Skeletal muscle tissue (tissue), 4 donors: ENCODE results near the gene ETFDH. TPM values are rescaled to one million over a fixed set of nuclear protein-coding genes. Genes with fewer than 3 reads are reported as not detected.
A peak's percentile ranks its signal among the peaks of the same experiment; 100 is the strongest.

Experiments
- H3K27ac ChIP-seq: one replicate; pipeline ENCODE4 v1.7.0; 2013; ENCODE audit warnings: mild to moderate bottlenecking, low read depth, low read length, inconsistent platforms
- H3K27me3 ChIP-seq, 3 donors: one replicate each; pipeline ENCODE4 v1.7.0; 2013; ENCODE audit warnings: low read length in 3 of 3; ENCODE audit not compliant: control insufficient read depth in 3 of 3, insufficient read depth in 3 of 3
- H3K36me3 ChIP-seq, 3 donors: one replicate each; pipeline ENCODE4 v1.7.0; 2013; ENCODE audit warnings: low read length in 3 of 3; ENCODE audit not compliant: control insufficient read depth in 3 of 3, insufficient read depth in 3 of 3
- H3K4me1 ChIP-seq, 3 donors: one replicate each; pipeline ENCODE4 v1.7.0; 2013; ENCODE audit warnings: low read length in 3 of 3, mild to moderate bottlenecking in 3 of 3; ENCODE audit not compliant: control insufficient read depth in 3 of 3, insufficient read depth in 3 of 3
- H3K4me3 ChIP-seq, 3 donors: one replicate each; pipeline ENCODE4 v1.7.0; 2013; ENCODE audit warnings: low read length in 3 of 3
- H3K9ac ChIP-seq, 3 donors: one replicate each; pipeline ENCODE4 v1.7.0; 2013; ENCODE audit warnings: low read length in 3 of 3, mild to moderate bottlenecking in 3 of 3, moderate library complexity in 2 of 3, low read depth in 1 of 3
- H3K9me3 ChIP-seq, 3 donors: one replicate each; pipeline ENCODE4 v1.7.0; 2013; ENCODE audit warnings: low read length in 3 of 3; ENCODE audit not compliant: control insufficient read depth in 3 of 3
- total RNA-seq: library from RNA; depleted of rRNA; stranded (reverse); fragments of >200 nt; gene quantifications from one replicate; pipeline ENCODE4 v1.2.3, GENCODE V29; 2014
- donor health status: Osteomylitis.

Gene ETFDH
- total RNA-seq, 1 donor from 2014 or later, result 23.0 TPM

- Histone ChIP-seq H3K4me1 (peaks cover 12 to 17% (median 13%) of the 10 kb centered on the region in 3 donors), H3K27ac (no peak overlapping the region), H3K9ac (peak overlapping the region in 1 of 3 donors; percentile 94), H3K9me3 (no peaks in the 10 kb centered on the region), H3K36me3 (peaks cover 5 to 37% (median 27%) of the 10 kb centered on the region in 3 donors), H3K4me3 (no peak overlapping the region), H3K27me3 (no peaks in the 10 kb centered on the region)
Measured at GRCh38 chr4:158721680-158722079, 49.6 kb downstream of the ETFDH start.

- peaks cover 5 to 31% (median 27%) of the 10 kb centered on the region in 3 donors for H3K36me3 ChIP-seq
- no peaks in the 10 kb centered on the region for H3K9me3 ChIP-seq
- H3K27ac ChIP-seq, result peak overlapping the region; percentile 90
- H3K9ac ChIP-seq, result peak overlapping the region; percentile 94 to 97 (median 94)
- peak overlapping the region; percentile 83 to 92 (median 88) for H3K4me3 ChIP-seq
- H3K4me1 ChIP-seq, result peaks cover 12 to 17% (median 13%) of the 10 kb centered on the region in 3 donors
- H3K27me3 ChIP-seq, result no peaks in the 10 kb centered on the region
Measured at GRCh38 chr4:158722291-158722916, 50.3 kb downstream of the ETFDH start.

GRCh38 chr4:158722917-158723793 lies 51.1 kb downstream of the ETFDH start, which contains the start of gene PPID:
TSS of gene PPID (minus strand) at chr4:158723396. CDS start at chr4:158723288, 108 bp downstream.
- H3K36me3 ChIP-seq, result peaks cover 5 to 24% (median 23%) of the 10 kb centered on the region in 3 donors
- H3K4me1 ChIP-seq, result peaks cover 12 to 17% (median 13%) of the 10 kb centered on the region in 3 donors
- peak within 1 kb of the TSS; percentile 83 to 92 (median 88) for H3K4me3 ChIP-seq
- no peaks in the 10 kb centered on the region for H3K9me3 ChIP-seq
- H3K9ac ChIP-seq, result peak within 1 kb of the TSS; percentile 94 to 97 (median 94)
- peak within 1 kb of the TSS; percentile 90 for H3K27ac ChIP-seq
- no peaks in the 10 kb centered on the region for H3K27me3 ChIP-seq

- Histone ChIP-seq H3K27me3 (no peaks in the 10 kb centered on the region), H3K36me3 (peaks cover 2 to 9% (median 9%) of the 10 kb centered on the region in 3 donors), H3K4me3 (no peak overlapping the region), H3K27ac (no peak overlapping the region), H3K9ac (no peak overlapping the region), H3K9me3 (no peaks in the 10 kb centered on the region), H3K4me1 (peaks cover 12 to 16% (median 13%) of the 10 kb centered on the region in 3 donors)
Measured at GRCh38 chr4:158724637-158725036, 52.5 kb downstream of the ETFDH start.

- Histone ChIP-seq H3K4me1 (peaks cover 10 to 12% (median 11%) of the 10 kb centered on the region in 3 donors), H3K9me3 (no peaks in the 10 kb centered on the region), H3K9ac (no peak overlapping the region), H3K4me3 (no peak overlapping the region), H3K27me3 (no peaks in the 10 kb centered on the region), H3K27ac (no peak overlapping the region), H3K36me3 (no peaks in the 10 kb centered on the region)
Measured at GRCh38 chr4:158726633-158727032, 54.5 kb downstream of the ETFDH start.

GRCh38 chr4:158728236-158728635 lies 56.1 kb downstream of the ETFDH start:
- no peak overlapping the region for H3K4me3 ChIP-seq
- H3K9me3 ChIP-seq, result no peaks in the 10 kb centered on the region
- H3K4me1 ChIP-seq, result peaks cover 0 to 3% (median 3%) of the 10 kb centered on the region in 3 donors
- no peak overlapping the region for H3K9ac ChIP-seq
- H3K36me3 ChIP-seq, result no peaks in the 10 kb centered on the region
- no peaks in the 10 kb centered on the region for H3K27me3 ChIP-seq
- H3K27ac ChIP-seq, result no peak overlapping the region

- Histone ChIP-seq H3K36me3 (no peaks in the 10 kb centered on the region), H3K4me1 (no peaks in the 10 kb centered on the region), H3K27ac (no peak overlapping the region), H3K27me3 (no peaks in the 10 kb centered on the region), H3K9ac (peak overlapping the region in 1 of 3 donors; percentile 1), H3K4me3 (no peak overlapping the region), H3K9me3 (no peaks in the 10 kb centered on the region)
Measured at GRCh38 chr4:158729716-158730559, 57.8 kb downstream of the ETFDH start.

GRCh38 chr4:158738866-158739265 lies 66.8 kb downstream of the ETFDH start:
- H3K4me3 ChIP-seq, result no peak overlapping the region
- no peak overlapping the region for H3K9ac ChIP-seq
- no peaks in the 10 kb centered on the region for H3K27me3 ChIP-seq
- no peaks in the 10 kb centered on the region for H3K4me1 ChIP-seq
- no peaks in the 10 kb centered on the region for H3K36me3 ChIP-seq
- H3K27ac ChIP-seq, result no peak overlapping the region
- no peaks in the 10 kb centered on the region for H3K9me3 ChIP-seq

GRCh38 chr4:158739600-158739999 lies 67.5 kb downstream of the ETFDH start:
- Histone ChIP-seq H3K27ac (no peak overlapping the region), H3K9me3 (no peaks in the 10 kb centered on the region), H3K27me3 (no peaks in the 10 kb centered on the region), H3K4me3 (no peak overlapping the region), H3K9ac (no peak overlapping the region), H3K4me1 (no peaks in the 10 kb centered on the region), H3K36me3 (no peaks in the 10 kb centered on the region)
